GM23248 (cell line): Measurements from ENCODE around the gene C20orf141. TPM values are rescaled to one million over a fixed set of nuclear protein-coding genes. Genes with fewer than 3 reads are reported as not detected.

ENCODE experiments used
- DNase-seq: peaks from one replicate; pipeline ENCODE4 v3.0.0-alpha.2; 2015
- H2AFZ ChIP-seq: fragments of 200-600 bp; sonication (generic); 2 replicates; pipeline ENCODE4 v1.6.1; 2016; ENCODE audit warnings: antibody characterized with exemption
- H3F3A ChIP-seq: fragments of 200-600 bp; sonication (generic); 2 replicates; pipeline ENCODE4 v1.6.1; 2016; ENCODE audit warnings: mild to moderate bottlenecking, antibody characterized with exemption, mixed run types; ENCODE audit not compliant: insufficient read depth
- H3K27ac ChIP-seq: fragments of 200-600 bp; sonication (generic); 2 replicates; pipeline ENCODE4 v1.5.1; 2016; ENCODE audit warnings: mild to moderate bottlenecking
- H3K27me3 ChIP-seq: fragments of 200-600 bp; sonication (generic); replicated peaks from 2 replicates; pipeline ENCODE4 v1.6.1; 2016; ENCODE audit warnings: mild to moderate bottlenecking; ENCODE audit not compliant: insufficient read depth
- H3K36me3 ChIP-seq: fragments of 200-600 bp; sonication (generic); 2 replicates; pipeline ENCODE4 v1.6.1; 2016; ENCODE audit warnings: low read depth, mild to moderate bottlenecking
- H3K4me1 ChIP-seq: fragments of 200-600 bp; sonication (generic); 2 replicates; pipeline ENCODE4 v1.6.1; 2016; ENCODE audit warnings: mild to moderate bottlenecking; ENCODE audit not compliant: insufficient read depth
- H3K4me2 ChIP-seq: fragments of 200-600 bp; sonication (generic); one replicate; pipeline ENCODE4 v1.6.1; 2016; ENCODE audit warnings: mild to moderate bottlenecking; ENCODE audit not compliant: unreplicated experiment
- H3K4me3 ChIP-seq: fragments of 200-600 bp; sonication (generic); 2 replicates; pipeline ENCODE4 v1.5.1; 2016; ENCODE audit warnings: mild to moderate bottlenecking
- H3K79me2 ChIP-seq: fragments of 200-600 bp; sonication (generic); 2 replicates; pipeline ENCODE4 v1.6.1; 2016; ENCODE audit warnings: mild to moderate bottlenecking; ENCODE audit not compliant: insufficient read depth
- H3K9ac ChIP-seq: fragments of 200-600 bp; sonication (generic); 2 replicates; pipeline ENCODE4 v1.6.1; 2016; ENCODE audit warnings: mild to moderate bottlenecking
- H3K9me2 ChIP-seq: fragments of 200-600 bp; sonication (generic); 2 replicates; pipeline ENCODE4 v1.6.1; 2016; ENCODE audit warnings: mixed run types, mild to moderate bottlenecking, moderate library complexity; ENCODE audit not compliant: insufficient read depth
- H3K9me3 ChIP-seq: fragments of 200-600 bp; sonication (generic); one replicate; pipeline ENCODE4 v1.6.1; 2017; ENCODE audit warnings: low read depth
- H4K20me1 ChIP-seq: fragments of 200-600 bp; sonication (generic); 2 replicates; pipeline ENCODE4 v1.6.0; 2016; ENCODE audit not compliant: insufficient read depth
- EZH2 ChIP-seq: fragments of 200-600 bp; sonication (generic); IDR thresholded peaks from 2 replicates; pipeline ENCODE4 v1.6.1; 2018; ENCODE audit warnings: antibody characterized with exemption, mild to moderate bottlenecking; ENCODE audit not compliant: insufficient read depth, poor library complexity, severe bottlenecking
- EZH2phosphoT487 ChIP-seq: fragments of 200-600 bp; sonication (generic); IDR thresholded peaks from 2 replicates; pipeline ENCODE4 v1.6.1; 2018; ENCODE audit warnings: antibody characterized with exemption, moderate library complexity, mild to moderate bottlenecking, low read depth; ENCODE audit not compliant: insufficient read depth
- WGBS, 2 experiments: methylation state at CpG; one replicate each; pipeline ENCODE4 v1.1.6; 2015 to 2017; ENCODE audit warnings: low lambda C conversion rate in 2 of 2, low coverage in 1 of 2; ENCODE audit errors: missing lambda C conversion rate in 2 of 2; 5-methylcytosine and 5-hydroxymethylcytosine counted together
- in situ Hi-C: fragments of 300-500 bp; cut with MboI; formaldehyde crosslinking; loops from 2 replicates; pipeline ENCODE4 v1.15.0; 2020
- polyA plus RNA-seq: library from polyadenylated mRNA; unstranded; fragments of >200 nt; fragmentation: Nextera tagmentation; extraction: Ambion mirVana; gene quantifications from 2 replicates; pipeline ENCODE4 v1.2.1, GENCODE V29; 2016
- total RNA-seq: library from RNA; depleted of rRNA; stranded (reverse); fragments of >200 nt; shearing (Covaris generic); gene quantifications from 2 replicates; pipeline ENCODE4 v1.2.3, GENCODE V29; 2014

Gene C20orf141
- total and polyA plus RNA-seq, 2 experiments from 2014 or later = not detected

- Histone ChIP-seq H2AFZ (no peak overlapping the region), H3K27ac (no peak overlapping the region), H3K4me2 (no peak overlapping the region), H3K4me1 (no peaks in the 10 kb centered on the region), H3K79me2 (no peaks in the 10 kb centered on the region), H3K4me3 (no peak overlapping the region), H3K27me3 (peaks cover 41% of the 10 kb centered on the region), H3F3A (no peaks in the 10 kb centered on the region), H3K9ac (no peak overlapping the region), H3K9me2 (no peaks in the 10 kb centered on the region), H3K9me3 (no peaks in the 10 kb centered on the region), H4K20me1 (no peaks in the 10 kb centered on the region), H3K36me3 (no peaks in the 10 kb centered on the region)
- no peak for DNase-seq
- in situ Hi-C loops = no loop called here
- TF ChIP-seq EZH2 = no peak
- TF ChIP-seq EZH2phosphoT487 = no peak
- 71 to 73% methylated on average over 20 of the region's 20 CpGs for WGBS, 2 experiments
Observed at GRCh38 chr20:2796011-2796660, 18.7 kb upstream of the C20orf141 start.

GRCh38 chr20:2797136-2797983, 17.4 kb upstream of the C20orf141 start:
- no peaks in the 10 kb centered on the region for H3K79me2 ChIP-seq
- no peaks in the 10 kb centered on the region for H3K4me1 ChIP-seq
- no peak overlapping the region for H3K27ac ChIP-seq
- no peak for DNase-seq
- H3K9me2 ChIP-seq = no peaks in the 10 kb centered on the region
- TF ChIP-seq EZH2phosphoT487 = no peak
- no peak for TF ChIP-seq EZH2
- H3K4me3 ChIP-seq = no peak overlapping the region
- no peak overlapping the region for H3K4me2 ChIP-seq
- H3K36me3 ChIP-seq = no peaks in the 10 kb centered on the region
- no peaks in the 10 kb centered on the region for H4K20me1 ChIP-seq
- no peak overlapping the region for H2AFZ ChIP-seq
- WGBS, 2 experiments = 67 to 71% methylated on average over 16 of the region's 16 CpGs
- no peaks in the 10 kb centered on the region for H3K9me3 ChIP-seq
- H3K27me3 ChIP-seq = peaks cover 41% of the 10 kb centered on the region
- H3F3A ChIP-seq = no peaks in the 10 kb centered on the region
- H3K9ac ChIP-seq = no peak overlapping the region
- in situ Hi-C loops = no loop called here

GRCh38 chr20:2798095-2798805, 16.5 kb upstream of the C20orf141 start:
- Histone ChIP-seq H3F3A (no peaks in the 10 kb centered on the region), H3K79me2 (no peaks in the 10 kb centered on the region), H3K9ac (no peak overlapping the region), H3K4me3 (no peak overlapping the region), H3K9me2 (no peaks in the 10 kb centered on the region), H3K27ac (no peak overlapping the region), H3K36me3 (no peaks in the 10 kb centered on the region), H4K20me1 (no peaks in the 10 kb centered on the region), H3K27me3 (peaks cover 41% of the 10 kb centered on the region), H3K9me3 (no peaks in the 10 kb centered on the region), H3K4me2 (no peak overlapping the region), H3K4me1 (no peaks in the 10 kb centered on the region), H2AFZ (no peak overlapping the region)
- DNase-seq = no peak
- no peak for TF ChIP-seq EZH2
- TF ChIP-seq EZH2phosphoT487 = no peak
- in situ Hi-C loops = no loop called here
- WGBS, 2 experiments = 88% methylated on average over 17 to 19 of the region's 19 CpGs

GRCh38 chr20:2798814-2799213, 16.0 kb upstream of the C20orf141 start:
- WGBS, 2 experiments = 86 to 93% methylated on average over 6 of the region's 6 CpGs
- Histone ChIP-seq H3K4me3 (no peak overlapping the region), H4K20me1 (no peaks in the 10 kb centered on the region), H3K36me3 (no peaks in the 10 kb centered on the region), H3K4me2 (no peak overlapping the region), H3K27ac (no peak overlapping the region), H3K79me2 (no peaks in the 10 kb centered on the region), H3K27me3 (peaks cover 46% of the 10 kb centered on the region), H3K9me3 (no peaks in the 10 kb centered on the region), H3K9ac (no peak overlapping the region), H3F3A (no peaks in the 10 kb centered on the region), H3K9me2 (no peaks in the 10 kb centered on the region), H2AFZ (no peak overlapping the region), H3K4me1 (no peaks in the 10 kb centered on the region)
- peak; percentile 36 for DNase-seq
- TF ChIP-seq EZH2phosphoT487 (no peak), EZH2 (no peak)
- in situ Hi-C loops = no loop called here
